KOPT-K1 (cell line): ENCODE data around the gene ZYG11B.
"Not testable (repeated sequence)": the region's sequence is repeated elsewhere in the genome, so short reads cannot be mapped to it uniquely, and the experiment has no call there.

ENCODE experiments used
- H3K27ac ChIP-seq: fragments of 200-600 bp; sonication (generic); 2 replicates; pipeline ENCODE4 v1.5.1; 2016; ENCODE audit warnings: antibody characterized with exemption, mild to moderate bottlenecking, low read depth, low read length; ENCODE audit not compliant: poor library complexity, severe bottlenecking
- H3K36me3 ChIP-seq: fragments of 200-600 bp; sonication (generic); 2 replicates; pipeline ENCODE4 v1.5.1; 2017; ENCODE audit warnings: antibody characterized with exemption, mild to moderate bottlenecking, low read length, moderate library complexity; ENCODE audit not compliant: insufficient read depth
- H3K9me3 ChIP-seq: fragments of 200-600 bp; sonication (generic); 2 replicates; pipeline ENCODE4 v1.5.1; 2017; ENCODE audit warnings: antibody characterized with exemption, low read length, mild to moderate bottlenecking; ENCODE audit not compliant: insufficient read depth, poor library complexity, severe bottlenecking

ZYG11B gene

DNA sequence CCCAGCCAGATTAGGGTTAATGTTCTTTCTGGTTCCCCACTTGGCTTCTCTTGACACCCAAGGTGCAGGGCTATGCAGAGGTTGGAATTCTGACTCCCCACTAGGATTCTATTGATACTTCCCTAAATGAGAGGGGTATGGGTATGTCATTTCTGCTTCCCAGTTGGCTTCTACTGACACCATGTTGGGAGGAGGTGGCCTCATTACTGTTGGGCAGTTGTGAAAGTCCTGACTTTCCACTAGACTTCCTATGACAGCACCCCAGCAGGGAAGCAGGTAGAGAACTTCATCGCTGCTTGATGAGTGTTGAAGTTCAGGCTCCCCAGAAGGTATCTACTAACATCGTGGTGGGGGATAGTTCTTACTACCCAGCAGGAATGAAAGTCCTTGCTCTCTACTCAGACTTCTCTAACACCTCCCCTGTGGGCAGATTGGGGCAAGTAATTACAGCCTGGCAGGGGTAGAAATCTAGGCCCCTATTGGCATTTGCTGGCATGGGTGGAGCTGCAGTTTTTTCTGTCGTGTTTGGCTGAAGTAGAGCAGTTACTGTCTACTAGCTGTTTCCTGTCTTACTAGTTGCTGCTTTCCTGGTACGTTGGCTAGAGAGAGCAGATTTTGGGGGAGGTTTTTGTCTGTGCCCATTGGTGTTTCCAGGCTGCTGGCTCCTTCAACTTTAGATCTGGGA is 41.5 kb downstream of the ZYG11B start:
- H3K27ac ChIP-seq, result no peak overlapping the region
- no peaks in the 10 kb centered on the region for H3K36me3 ChIP-seq
- no peaks in the 10 kb centered on the region for H3K9me3 ChIP-seq

GRCh38 chr1:52769346-52770033 is 43.2 kb downstream of the ZYG11B start:
- no peaks in the 10 kb centered on the region for H3K9me3 ChIP-seq
- no peaks in the 10 kb centered on the region for H3K36me3 ChIP-seq
- no peak overlapping the region for H3K27ac ChIP-seq

DNA sequence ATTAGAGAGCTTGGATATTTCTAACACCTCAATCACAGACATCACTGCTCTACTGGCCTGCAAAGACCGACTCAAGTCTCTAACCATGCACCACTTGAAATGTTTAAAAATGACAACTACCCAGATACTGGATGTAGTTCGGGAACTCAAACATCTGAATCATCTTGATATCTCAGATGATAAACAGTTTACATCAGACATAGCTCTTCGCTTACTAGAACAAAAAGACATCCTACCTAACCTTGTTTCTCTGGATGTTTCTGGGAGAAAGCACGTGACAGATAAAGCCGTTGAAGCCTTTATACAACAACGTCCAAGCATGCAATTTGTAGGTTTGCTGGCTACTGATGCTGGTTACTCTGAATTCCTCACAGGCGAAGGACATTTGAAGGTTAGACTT is 45.1 kb downstream of the ZYG11B start:
- Histone ChIP-seq H3K9me3 (no peaks in the 10 kb centered on the region), H3K36me3 (no peaks in the 10 kb centered on the region), H3K27ac (no peak overlapping the region)

DNA sequence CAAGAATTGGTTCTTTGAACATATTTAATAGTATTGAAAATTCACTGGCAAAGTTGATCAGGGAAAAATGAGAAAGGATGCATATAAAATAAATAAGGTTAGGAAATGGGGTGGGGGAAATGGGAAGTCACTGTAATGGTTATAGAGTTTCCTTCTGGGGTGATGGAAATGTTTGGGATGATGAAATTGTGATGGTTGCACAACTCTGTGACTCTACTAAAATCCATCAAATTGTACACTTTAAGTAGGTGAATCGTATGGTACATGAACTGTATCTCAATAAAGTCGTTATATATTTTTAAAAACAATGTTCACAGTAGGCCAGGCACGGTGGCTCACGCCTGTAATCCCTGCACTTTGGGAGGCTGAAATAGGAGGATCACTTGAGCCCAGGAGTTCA is 59.9 kb downstream of the ZYG11B start:
- Histone ChIP-seq H3K9me3 (no peaks in the 10 kb centered on the region), H3K36me3 (peaks cover 5% of the 10 kb centered on the region; the same call in 1 of the 2 replicates), H3K27ac (no peak overlapping the region)

GRCh38 chr1:52790429-52790828 is 64.2 kb downstream of the ZYG11B start:
- H3K9me3 ChIP-seq, H3K36me3 ChIP-seq, H3K27ac ChIP-seq: not testable (repeated sequence)

DNA sequence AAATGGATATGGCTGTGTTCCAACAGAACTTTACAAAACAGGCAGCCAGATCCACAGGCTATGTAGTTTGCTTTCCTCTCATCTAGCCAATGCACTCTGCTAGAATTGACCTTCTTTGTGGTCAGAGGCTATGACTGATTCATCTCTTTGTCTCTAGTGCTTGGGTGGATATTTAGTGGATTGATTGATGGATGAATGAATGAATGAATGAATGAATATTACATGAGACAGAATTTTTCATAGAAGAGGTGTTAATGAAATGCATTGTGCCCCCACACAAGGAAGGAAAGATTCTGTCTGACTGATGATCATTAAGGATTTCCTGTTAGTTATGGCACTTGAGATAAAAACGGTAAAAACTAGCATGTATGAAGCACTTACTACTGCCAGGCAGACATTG is 65.8 kb downstream of the ZYG11B start:
- H3K36me3 ChIP-seq, result no peaks in the 10 kb centered on the region
- H3K9me3 ChIP-seq, result no peaks in the 10 kb centered on the region
- no peak overlapping the region for H3K27ac ChIP-seq

DNA sequence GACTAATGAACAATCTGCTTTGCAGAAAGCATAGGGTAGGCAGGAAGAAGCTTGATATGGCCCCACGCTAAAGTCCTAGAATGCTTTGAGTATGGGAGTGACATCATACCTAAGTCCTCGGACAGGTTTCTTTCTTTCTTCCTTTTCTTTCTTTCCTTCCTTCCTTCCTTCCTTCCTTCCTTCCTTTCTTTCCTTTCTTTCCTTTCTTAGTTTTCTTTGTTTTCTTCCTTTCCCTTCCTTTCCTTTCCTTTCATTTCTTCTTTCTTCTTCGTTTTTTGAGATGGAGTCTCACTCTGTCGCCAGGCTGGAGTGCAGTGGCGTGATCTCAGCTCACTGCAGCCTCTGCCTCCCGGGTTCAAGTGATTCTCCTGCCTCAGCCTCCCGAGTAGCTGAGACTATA is 67.5 kb downstream of the ZYG11B start:
- H3K27ac ChIP-seq, H3K36me3 ChIP-seq, H3K9me3 ChIP-seq: not testable (repeated sequence)

GRCh38 chr1:52795464-52795863 is 69.2 kb downstream of the ZYG11B start:
- Histone ChIP-seq H3K27ac (no peak overlapping the region), H3K36me3 (no peaks in the 10 kb centered on the region), H3K9me3 (no peaks in the 10 kb centered on the region)

DNA sequence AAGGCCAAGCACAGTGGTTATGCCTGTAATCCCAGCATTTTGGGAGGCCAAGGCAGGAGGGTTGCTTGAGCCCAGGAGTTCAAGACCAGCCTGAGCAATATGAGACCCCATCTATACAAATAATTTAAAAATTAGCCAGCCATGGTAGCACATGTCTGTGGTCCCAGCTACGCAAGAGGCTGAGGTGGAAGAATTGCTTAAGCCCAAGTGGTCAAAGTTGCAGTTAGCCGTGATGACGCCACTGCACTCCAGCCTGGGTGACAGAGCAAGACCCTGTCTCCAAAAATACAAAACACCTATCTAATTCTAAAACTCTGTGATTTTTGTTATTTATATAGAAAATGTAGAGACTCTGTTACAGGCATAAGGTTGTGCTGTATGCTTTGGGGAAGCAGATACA is 72.1 kb downstream of the ZYG11B start:
- no peak overlapping the region for H3K27ac ChIP-seq
- H3K9me3 ChIP-seq, result no peaks in the 10 kb centered on the region
- no peaks in the 10 kb centered on the region for H3K36me3 ChIP-seq

- no peak overlapping the region for H3K27ac ChIP-seq
- H3K36me3 ChIP-seq, result no peaks in the 10 kb centered on the region
- H3K9me3 ChIP-seq, result no peaks in the 10 kb centered on the region
Observed at GRCh38 chr1:52801011-52801410, 74.8 kb downstream of the ZYG11B start.

DNA sequence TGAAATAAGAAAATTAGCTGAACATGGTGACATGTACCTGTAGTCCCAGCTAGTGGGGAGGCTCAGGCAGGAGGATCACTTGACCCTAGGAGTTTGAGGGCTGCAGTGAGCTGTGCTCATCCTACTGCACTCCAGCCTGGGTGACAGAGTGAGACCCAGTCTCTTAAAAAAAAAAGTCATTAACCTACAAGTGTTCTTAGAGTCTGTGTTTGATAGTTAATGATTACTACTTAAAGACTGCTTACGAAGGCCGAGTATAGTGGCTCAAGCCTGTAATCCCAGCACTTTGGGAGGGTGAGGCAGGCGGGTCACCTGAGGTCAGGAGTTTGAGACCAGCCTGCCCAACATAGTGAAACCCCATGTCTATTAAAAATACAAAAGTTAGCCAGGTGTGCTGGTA is 77.8 kb downstream of the ZYG11B start:
- not testable (repeated sequence) for H3K27ac ChIP-seq, H3K36me3 ChIP-seq, H3K9me3 ChIP-seq

- H3K27ac ChIP-seq, result no peak overlapping the region
- H3K9me3 ChIP-seq, result no peaks in the 10 kb centered on the region
- no peaks in the 10 kb centered on the region; the same call in 1 of the 2 replicates for H3K36me3 ChIP-seq
Observed at GRCh38 chr1:52814465-52814864, 88.2 kb downstream of the ZYG11B start.

- H3K36me3 ChIP-seq, H3K27ac ChIP-seq, H3K9me3 ChIP-seq: not testable (repeated sequence)
Observed at GRCh38 chr1:52820830-52821229, 94.6 kb downstream of the ZYG11B start.

DNA sequence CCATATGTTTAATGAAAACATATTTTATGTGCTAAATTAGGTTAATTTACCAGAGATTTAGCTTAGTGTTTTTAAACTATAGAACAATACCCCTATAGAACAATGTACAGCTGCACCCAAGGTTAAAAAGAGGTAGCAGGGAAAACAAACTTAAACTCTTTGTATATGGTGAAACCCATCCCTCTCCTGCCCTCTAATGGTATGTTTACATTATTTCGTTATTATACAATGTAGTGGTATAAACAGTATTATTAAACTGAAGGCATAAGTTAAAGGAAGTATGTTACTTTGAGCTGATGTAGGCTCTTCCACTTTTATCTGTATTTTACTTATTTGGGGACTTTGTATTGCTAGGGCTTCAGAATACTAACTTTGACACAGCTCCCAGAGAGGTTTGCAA is 99.6 kb downstream of the ZYG11B start:
- H3K9me3 ChIP-seq, result no peaks in the 10 kb centered on the region

GRCh38 chr1:52834798-52835197 is 108.5 kb downstream of the ZYG11B start:
- no peaks in the 10 kb centered on the region for H3K9me3 ChIP-seq
- no peaks in the 10 kb centered on the region for H3K36me3 ChIP-seq
- H3K27ac ChIP-seq, result no peak overlapping the region

More for the DNA sequence above, 99.6 kb downstream of the ZYG11B start:
- no peak overlapping the region for H3K27ac ChIP-seq
- H3K36me3 ChIP-seq, result peaks cover 8% of the 10 kb centered on the region; the same call in 1 of the 2 replicates

- H3K36me3 ChIP-seq, result no peaks in the 10 kb centered on the region
- H3K9me3 ChIP-seq, result no peaks in the 10 kb centered on the region
- H3K27ac ChIP-seq, result no peak overlapping the region
Observed at GRCh38 chr1:52836035-52836434, 109.8 kb downstream of the ZYG11B start.
